SK-N-SH (cell line): ENCODE measurements around the gene DRGX. TPM values are rescaled to one million over a fixed set of nuclear protein-coding genes. Genes with fewer than 3 reads are reported as not detected.

ENCODE experiments used
- CTCF ChIA-PET: fragments of 300-600, 350-600 bp; formaldehyde crosslinking; extraction: SDS; loops from one replicate; lab custom pipeline; 2021; lab: Yijun Ruan, JAX
- POLR2A ChIA-PET: fragments of 350-600 bp; sonication (Branson Sonifier 250); formaldehyde crosslinking; extraction: SDS; loops from one replicate; lab custom pipeline; 2020; ENCODE audit warnings: antibody characterized with exemption, inconsistent platforms; lab: Yijun Ruan, JAX
- DNase-seq: peaks from one replicate; pipeline ENCODE4 v3.0.0; 2012
- H2AFZ ChIP-seq: fragments of 200-600 bp; sonication (generic); 2 replicates; pipeline ENCODE4 v1.8.1; 2016; ENCODE audit warnings: antibody characterized with exemption, mild to moderate bottlenecking, low read depth
- H3F3A ChIP-seq: fragments of 200-600 bp; sonication (generic); replicated peaks from 2 replicates; pipeline ENCODE3; 2016; ENCODE audit warnings: antibody characterized with exemption, mild to moderate bottlenecking; ENCODE audit not compliant: insufficient read depth
- H3K27ac ChIP-seq, 2 experiments: fragments of 200-500 bp in 1 of 2; fragments of 200-600 bp in 1 of 2; sonication (Bioruptor generic) in 1 of 2; sonication (generic), shearing (Covaris generic) in 1 of 2; 2 replicates each; pipeline versions ENCODE4 v1.5.1 to v1.6.1; 2014 to 2016; ENCODE audit warnings: low read depth in 2 of 2, inconsistent platforms in 1 of 2, low read length in 1 of 2, mild to moderate bottlenecking in 1 of 2, mixed read lengths in 1 of 2
- H3K27me3 ChIP-seq: fragments of 200-600 bp; sonication (generic), shearing (Covaris generic); 2 replicates; pipeline ENCODE4 v1.6.1; 2016; ENCODE audit warnings: mixed run types; ENCODE audit not compliant: insufficient read depth
- H3K36me3 ChIP-seq, 2 experiments: fragments of 200-500 bp in 1 of 2; fragments of 200-600 bp in 1 of 2; sonication (Bioruptor generic) in 1 of 2; sonication (generic) in 1 of 2; replicated peaks in 1 of 2; 2 replicates each; pipeline versions ENCODE3 to v1.5.1; 2014 to 2016; ENCODE audit warnings: low read length in 1 of 2, mild to moderate bottlenecking in 1 of 2; ENCODE audit not compliant: insufficient read depth in 2 of 2, control insufficient read depth in 1 of 2
- H3K4me1 ChIP-seq, 2 experiments: fragments of 200-500 bp in 1 of 2; fragments of 200-600 bp in 1 of 2; sonication (Bioruptor generic) in 1 of 2; sonication (generic), shearing (Covaris generic) in 1 of 2; 2 replicates each; pipeline versions ENCODE4 v1.5.1 to v1.6.1; 2014 to 2016; ENCODE audit warnings: low read depth in 1 of 2, low read length in 1 of 2, mixed run types in 1 of 2; ENCODE audit not compliant: insufficient read depth in 2 of 2, control insufficient read depth in 1 of 2
- H3K4me2 ChIP-seq: fragments of 200-600 bp; sonication (generic), shearing (Covaris generic); 2 replicates; pipeline ENCODE4 v1.6.1; 2017; ENCODE audit warnings: mixed run types
- H3K4me3 ChIP-seq, 2 experiments: fragments of 200-500 bp in 1 of 2; fragments of 200-600 bp in 1 of 2; sonication (Bioruptor generic) in 1 of 2; sonication (generic), shearing (Covaris generic) in 1 of 2; 2 replicates each; pipeline versions ENCODE4 v1.5.1 to v1.8.1; 2014 to 2016; ENCODE audit warnings: low read depth in 2 of 2, inconsistent platforms in 1 of 2, low read length in 1 of 2, mild to moderate bottlenecking in 1 of 2, mixed read lengths in 1 of 2, moderate library complexity in 1 of 2
- H3K79me2 ChIP-seq: fragments of 200-600 bp; sonication (generic); 2 replicates; pipeline ENCODE4 v1.8.1; 2017; ENCODE audit warnings: mild to moderate bottlenecking; ENCODE audit not compliant: insufficient read depth
- H3K9ac ChIP-seq: fragments of 200-600 bp; sonication (generic); 2 replicates; pipeline ENCODE4 v1.6.1; 2017; ENCODE audit warnings: mixed run types
- H3K9me2 ChIP-seq: fragments of 200-600 bp; sonication (generic); 2 replicates; pipeline ENCODE4 v1.6.1; 2017; ENCODE audit warnings: mixed run types
- H3K9me3 ChIP-seq: fragments of 200-600 bp; sonication (generic); 2 replicates; pipeline ENCODE4 v1.6.1; 2017; ENCODE audit warnings: mixed run types, mild to moderate bottlenecking, moderate library complexity
- H4K20me1 ChIP-seq: fragments of 200-600 bp; sonication (generic); 2 replicates; pipeline ENCODE4 v1.6.1; 2017; ENCODE audit warnings: mild to moderate bottlenecking, mixed run types; ENCODE audit not compliant: insufficient read depth
- EP300 ChIP-seq, 2 experiments: IDR thresholded peaks; 2 replicates each; pipeline versions ENCODE4 v1.4.0 to v1.6.1; 2012; ENCODE audit warnings: borderline replicate concordance in 1 of 2, low read depth in 1 of 2, low read length in 1 of 2
- FOXM1 ChIP-seq: IDR thresholded peaks from 2 replicates; pipeline ENCODE4 v1.4.0; 2012; ENCODE audit warnings: low read depth, mild to moderate bottlenecking
- GATA2 ChIP-seq: sonication (generic); formaldehyde crosslinking; IDR thresholded peaks from 2 replicates; pipeline ENCODE4 v1.5.0; 2020; ENCODE audit warnings: mild to moderate bottlenecking, missing genetic modification reagents
- JUND ChIP-seq: IDR thresholded peaks from 2 replicates; pipeline ENCODE4 v1.4.0; 2012
- MEF2A ChIP-seq: IDR thresholded peaks from 2 replicates; pipeline ENCODE4 v1.4.0; 2012; ENCODE audit warnings: low read depth, borderline replicate concordance
- NRF1 ChIP-seq: IDR thresholded peaks from 2 replicates; pipeline ENCODE4 v1.6.1; 2012; ENCODE audit warnings: low read depth, mild to moderate bottlenecking, low read length
- POLR2AphosphoS5 ChIP-seq: IDR thresholded peaks from 2 replicates; pipeline ENCODE4 v1.6.1; 2012; ENCODE audit warnings: low read depth, low read length
- RCOR1 ChIP-seq: fragments of 150-350 bp; IDR thresholded peaks from 2 replicates; pipeline ENCODE4 v1.6.1; 2017; ENCODE audit warnings: antibody characterized with exemption, low read length
- SIN3A ChIP-seq: IDR thresholded peaks from 2 replicates; pipeline ENCODE4 v1.6.1; 2012; ENCODE audit warnings: low read depth, mild to moderate bottlenecking, low read length, moderate library complexity, borderline replicate concordance
- TCF12 ChIP-seq: IDR thresholded peaks from 2 replicates; pipeline ENCODE4 v1.4.0; 2012
- TEAD4 ChIP-seq: IDR thresholded peaks from 2 replicates; pipeline ENCODE4 v1.4.0; 2012; ENCODE audit warnings: mild to moderate bottlenecking, borderline replicate concordance; ENCODE audit not compliant: insufficient read depth
- WGBS: methylation state at CpG from one replicate; pipeline ENCODE4 v1.1.6; 2017; ENCODE audit warnings: low lambda C conversion rate; 5-methylcytosine and 5-hydroxymethylcytosine counted together
- polyA plus RNA-seq, 3 experiments: library from polyadenylated mRNA; depleted of rRNA; stranded (reverse); fragments of >200 nt; gene quantifications; 2 replicates each; pipeline ENCODE4 v1.2.3, GENCODE V29; 2012
- TF ChIP-seq, protein P1 (sequence below): fragments of 150-350 bp; IDR thresholded peaks from 2 replicates; pipeline ENCODE4 v1.6.1; 2016; ENCODE audit warnings: mild to moderate bottlenecking, low read depth, low read length
- TF ChIP-seq, protein P2 (sequence below): IDR thresholded peaks from 2 replicates; pipeline ENCODE4; 2012
- TF ChIP-seq, protein P3 (sequence below): IDR thresholded peaks from 2 replicates; pipeline ENCODE4 v1.4.0; 2012; ENCODE audit warnings: low read depth
- TF ChIP-seq, protein P4 (sequence below): fragments of 200-600 bp; sonication (generic); IDR thresholded peaks from 2 replicates; pipeline ENCODE4 v1.6.1; 2017; ENCODE audit warnings: antibody characterized with exemption, mild to moderate bottlenecking, moderate library complexity

DRGX gene
- polyA plus RNA-seq, 1 of the 3 experiments (the other 2 are of a cell fraction) = not detected

DNA sequence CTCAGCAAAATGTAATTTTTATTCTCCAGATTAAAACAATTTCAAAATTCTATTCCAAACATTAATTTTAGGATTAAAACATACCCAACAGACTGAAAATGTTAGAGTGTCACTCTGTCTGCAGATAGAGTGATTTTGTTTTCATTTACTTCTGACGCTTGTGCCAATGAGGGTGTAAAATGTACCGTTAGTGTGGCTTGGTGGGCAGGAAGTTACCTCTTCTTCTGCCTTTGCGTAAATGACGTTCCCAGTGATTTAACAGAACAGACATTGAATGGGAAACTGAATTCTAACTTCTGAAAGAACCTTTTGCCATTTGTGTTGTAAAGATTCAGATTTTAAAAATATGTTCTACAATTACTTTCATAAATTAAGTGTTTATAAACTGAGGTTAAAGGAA lies 47.0 kb upstream of the DRGX start:
- Histone ChIP-seq H3K4me1 (no peaks in the 10 kb centered on the region), H3K9me2 (no peaks in the 10 kb centered on the region), H3K9ac (no peak overlapping the region), H3K27me3 (no peaks in the 10 kb centered on the region), H2AFZ (no peak overlapping the region), H3K9me3 (no peaks in the 10 kb centered on the region), H3K4me2 (no peak overlapping the region), H3K36me3 (no peaks in the 10 kb centered on the region), H4K20me1 (no peaks in the 10 kb centered on the region), H3K27ac (no peak overlapping the region), H3K79me2 (no peaks in the 10 kb centered on the region), H3F3A (no peaks in the 10 kb centered on the region), H3K4me3 (no peak overlapping the region)
- WGBS = 89% methylated on average over 4 of the region's 4 CpGs
- ChIA-PET POLR2A (no interaction called here), CTCF (no interaction called here)
- TF ChIP-seq, protein P1, sequence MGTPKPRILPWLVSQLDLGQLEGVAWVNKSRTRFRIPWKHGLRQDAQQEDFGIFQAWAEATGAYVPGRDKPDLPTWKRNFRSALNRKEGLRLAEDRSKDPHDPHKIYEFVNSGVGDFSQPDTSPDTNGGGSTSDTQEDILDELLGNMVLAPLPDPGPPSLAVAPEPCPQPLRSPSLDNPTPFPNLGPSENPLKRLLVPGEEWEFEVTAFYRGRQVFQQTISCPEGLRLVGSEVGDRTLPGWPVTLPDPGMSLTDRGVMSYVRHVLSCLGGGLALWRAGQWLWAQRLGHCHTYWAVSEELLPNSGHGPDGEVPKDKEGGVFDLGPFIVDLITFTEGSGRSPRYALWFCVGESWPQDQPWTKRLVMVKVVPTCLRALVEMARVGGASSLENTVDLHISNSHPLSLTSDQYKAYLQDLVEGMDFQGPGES = no peak
- TF ChIP-seq SIN3A (no peak), JUND (no peak), FOXM1 (no peak), TEAD4 (no peak), POLR2AphosphoS5 (no peak), EP300 (IDR thresholded peaks at IDR 0.05; ENCODE audit: borderline replicate concordance in 1 of 2, low read depth in 1 of 2, low read length in 1 of 2) (no peak)
- TF ChIP-seq, protein P2, sequence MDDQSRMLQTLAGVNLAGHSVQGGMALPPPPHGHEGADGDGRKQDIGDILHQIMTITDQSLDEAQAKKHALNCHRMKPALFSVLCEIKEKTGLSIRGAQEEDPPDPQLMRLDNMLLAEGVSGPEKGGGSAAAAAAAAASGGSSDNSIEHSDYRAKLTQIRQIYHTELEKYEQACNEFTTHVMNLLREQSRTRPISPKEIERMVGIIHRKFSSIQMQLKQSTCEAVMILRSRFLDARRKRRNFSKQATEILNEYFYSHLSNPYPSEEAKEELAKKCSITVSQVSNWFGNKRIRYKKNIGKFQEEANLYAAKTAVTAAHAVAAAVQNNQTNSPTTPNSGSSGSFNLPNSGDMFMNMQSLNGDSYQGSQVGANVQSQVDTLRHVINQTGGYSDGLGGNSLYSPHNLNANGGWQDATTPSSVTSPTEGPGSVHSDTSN = no peak
- TF ChIP-seq, protein P3, sequence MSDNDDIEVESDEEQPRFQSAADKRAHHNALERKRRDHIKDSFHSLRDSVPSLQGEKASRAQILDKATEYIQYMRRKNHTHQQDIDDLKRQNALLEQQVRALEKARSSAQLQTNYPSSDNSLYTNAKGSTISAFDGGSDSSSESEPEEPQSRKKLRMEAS = no peak
- no peak for DNase-seq

DNA sequence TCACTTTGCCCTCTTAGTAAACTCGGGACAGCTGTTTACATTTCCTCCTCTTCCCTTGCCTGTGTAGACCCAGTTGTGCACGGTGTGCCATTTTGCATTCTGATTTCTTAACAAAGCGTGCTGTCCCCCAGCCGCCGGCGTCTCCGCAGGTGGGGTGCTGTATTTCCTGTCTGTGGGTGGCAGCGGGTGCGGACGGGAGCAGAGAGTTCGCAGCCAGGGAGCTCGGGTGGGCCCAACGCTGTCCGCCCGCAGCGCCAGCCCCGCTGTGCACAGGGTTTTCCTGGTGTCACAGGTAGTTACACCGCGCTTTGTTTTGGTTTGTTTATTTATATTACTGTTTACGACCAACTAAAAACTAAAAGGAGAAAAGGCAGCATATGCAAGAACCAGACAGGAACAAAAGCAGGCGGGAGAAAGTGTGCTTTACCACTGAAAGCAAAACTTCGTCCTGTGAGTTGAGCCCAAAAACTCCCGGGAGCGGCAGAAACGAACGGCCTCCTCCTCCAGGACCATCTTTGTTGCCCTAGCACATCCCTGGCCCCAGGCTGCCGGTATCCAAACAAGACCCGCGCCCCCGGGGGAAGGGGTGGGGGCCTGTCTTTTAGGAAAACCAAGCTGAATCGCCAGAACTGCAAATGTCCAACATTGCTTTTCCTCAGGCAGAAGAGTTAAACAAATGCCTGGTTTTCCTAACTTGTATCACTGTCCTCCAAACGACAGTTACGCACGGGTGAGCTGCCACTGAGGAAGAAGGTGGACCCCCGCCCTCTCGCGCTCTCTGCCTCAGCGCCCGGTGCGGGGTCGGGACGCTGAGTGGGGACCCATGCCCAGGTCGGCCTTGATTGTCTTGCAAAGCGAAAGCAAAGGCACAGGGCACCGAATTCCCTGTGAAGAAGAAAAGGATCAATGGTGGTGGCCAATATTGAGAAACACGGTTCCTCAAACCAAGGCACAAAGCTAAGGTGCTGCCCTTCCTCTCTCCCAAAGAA lies 45.9 kb upstream of the DRGX start:
- POLR2A ChIA-PET = no interaction called here
- WGBS = 87% methylated on average over 41 of the region's 46 CpGs
- no peak for DNase-seq

More for the DNA sequence above, 45.9 kb upstream of the DRGX start:
- Histone ChIP-seq H3K27ac (no peak overlapping the region), H3K9me3 (no peaks in the 10 kb centered on the region), H3F3A (no peaks in the 10 kb centered on the region), H3K4me2 (no peak overlapping the region), H3K4me3 (no peak overlapping the region), H3K27me3 (no peaks in the 10 kb centered on the region), H3K4me1 (no peaks in the 10 kb centered on the region), H3K9me2 (no peaks in the 10 kb centered on the region), H3K79me2 (no peaks in the 10 kb centered on the region), H3K36me3 (no peaks in the 10 kb centered on the region), H3K9ac (no peak overlapping the region), H2AFZ (no peak overlapping the region), H4K20me1 (no peaks in the 10 kb centered on the region)
- TF ChIP-seq POLR2AphosphoS5 (no peak), NRF1 (no peak), GATA2 (CRISPR knock-in tag) (no peak), MEF2A (no peak), RCOR1 (no peak), TCF12 (no peak)
- TF ChIP-seq, protein P4, sequence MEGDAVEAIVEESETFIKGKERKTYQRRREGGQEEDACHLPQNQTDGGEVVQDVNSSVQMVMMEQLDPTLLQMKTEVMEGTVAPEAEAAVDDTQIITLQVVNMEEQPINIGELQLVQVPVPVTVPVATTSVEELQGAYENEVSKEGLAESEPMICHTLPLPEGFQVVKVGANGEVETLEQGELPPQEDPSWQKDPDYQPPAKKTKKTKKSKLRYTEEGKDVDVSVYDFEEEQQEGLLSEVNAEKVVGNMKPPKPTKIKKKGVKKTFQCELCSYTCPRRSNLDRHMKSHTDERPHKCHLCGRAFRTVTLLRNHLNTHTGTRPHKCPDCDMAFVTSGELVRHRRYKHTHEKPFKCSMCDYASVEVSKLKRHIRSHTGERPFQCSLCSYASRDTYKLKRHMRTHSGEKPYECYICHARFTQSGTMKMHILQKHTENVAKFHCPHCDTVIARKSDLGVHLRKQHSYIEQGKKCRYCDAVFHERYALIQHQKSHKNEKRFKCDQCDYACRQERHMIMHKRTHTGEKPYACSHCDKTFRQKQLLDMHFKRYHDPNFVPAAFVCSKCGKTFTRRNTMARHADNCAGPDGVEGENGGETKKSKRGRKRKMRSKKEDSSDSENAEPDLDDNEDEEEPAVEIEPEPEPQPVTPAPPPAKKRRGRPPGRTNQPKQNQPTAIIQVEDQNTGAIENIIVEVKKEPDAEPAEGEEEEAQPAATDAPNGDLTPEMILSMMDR = no peak
- CTCF ChIA-PET = interaction anchor here (0.9 kb wide), 1 partner anchor 29 kb away, joined by 3 read pairs; no protein-coding TSS in a partner anchor
